ENCODE measurements around the gene CDK4.

Gene CDK4

GRCh38 chr12:57726884-57727757 lies 25.0 kb downstream of the CDK4 start:
- H3K4me3 ChIP-seq (ENCODE audit: control insufficient read depth in 1 of 7, extremely low read depth in 1 of 7, insufficient read depth in 4 of 7, low read depth in 2 of 7, low read length in 6 of 7), result no peak overlapping the region
- no peaks in the 10 kb centered on the region for H3K27me3 ChIP-seq (replicated peaks in 2 of 5; ENCODE audit: control insufficient read depth in 4 of 5, insufficient read depth in 5 of 5, low read length in 4 of 5)
- ChIA-PET POLR2A (no interaction called here), CTCF (interaction anchor here (1.5 to 2.7 kb wide), 3 partner anchors 12 to 28 kb away, joined by 4 to 11 read pairs (median 10); partner anchors contain the start of gene AGAP2)
- no peaks in the 10 kb centered on the region for H3K9me3 ChIP-seq (ENCODE audit: control extremely low read depth in 1 of 5, control insufficient read depth in 4 of 5, insufficient read depth in 2 of 5, low read depth in 1 of 5, low read length in 4 of 5)
- H3K27ac ChIP-seq (ENCODE audit: insufficient read depth in 1 of 2, low read depth in 1 of 2, low read length in 2 of 2, poor library complexity in 1 of 2, severe bottlenecking in 2 of 2), result no peak overlapping the region
- H3K36me3 ChIP-seq (ENCODE audit: control insufficient read depth in 4 of 4, insufficient read depth in 4 of 4, low read length in 3 of 4), result peaks cover 4 to 82% (median 51%) of the 10 kb centered on the region in 4 experiments
- peaks cover 0 to 2% (median 0%) of the 10 kb centered on the region in 4 experiments for H3K4me1 ChIP-seq (ENCODE audit: control extremely low read depth in 1 of 4, control insufficient read depth in 4 of 4, insufficient read depth in 4 of 4, low read length in 3 of 4)
- no peak for DNase-seq
- WGBS (ENCODE audit: insufficient coverage), result 98% methylated on average over 61 of the region's 76 CpGs

- Histone ChIP-seq H3K27ac (ENCODE audit: insufficient read depth in 1 of 2, low read depth in 1 of 2, low read length in 2 of 2, poor library complexity in 1 of 2, severe bottlenecking in 2 of 2) (no peak overlapping the region), H3K4me1 (ENCODE audit: control extremely low read depth in 1 of 4, control insufficient read depth in 4 of 4, insufficient read depth in 4 of 4, low read length in 3 of 4) (peaks cover 0 to 2% (median 0%) of the 10 kb centered on the region in 4 experiments), H3K36me3 (ENCODE audit: control insufficient read depth in 4 of 4, insufficient read depth in 4 of 4, low read length in 3 of 4) (peaks cover 9 to 82% (median 51%) of the 10 kb centered on the region in 4 experiments), H3K4me3 (ENCODE audit: control insufficient read depth in 1 of 7, extremely low read depth in 1 of 7, insufficient read depth in 4 of 7, low read depth in 2 of 7, low read length in 6 of 7) (peak overlapping the region in 1 of 7 experiments; percentile 43), H3K9me3 (ENCODE audit: control extremely low read depth in 1 of 5, control insufficient read depth in 4 of 5, insufficient read depth in 2 of 5, low read depth in 1 of 5, low read length in 4 of 5) (no peaks in the 10 kb centered on the region), H3K27me3 (replicated peaks in 2 of 5; ENCODE audit: control insufficient read depth in 4 of 5, insufficient read depth in 5 of 5, low read length in 4 of 5) (no peaks in the 10 kb centered on the region)
- DNase-seq, result peak; percentile 22 to 65 (median 62)
- WGBS (ENCODE audit: insufficient coverage), result 93% methylated on average over 50 of the region's 79 CpGs
- POLR2A ChIA-PET, result no interaction called here
- CTCF ChIA-PET, result interaction anchor here (1.0 to 2.7 kb wide), 3 partner anchors 13 to 145 kb away, joined by 3 to 11 read pairs (median 10); partner anchors contain the start of gene AGAP2
Observed at GRCh38 chr12:57726151-57726883, 25.8 kb downstream of the CDK4 start.

- WGBS (ENCODE audit: insufficient coverage), result 92% methylated on average over 8 of the region's 10 CpGs
- peaks cover 0 to 2% (median 0%) of the 10 kb centered on the region in 4 experiments for H3K4me1 ChIP-seq (ENCODE audit: control extremely low read depth in 1 of 4, control insufficient read depth in 4 of 4, insufficient read depth in 4 of 4, low read length in 3 of 4)
- H3K4me3 ChIP-seq (ENCODE audit: control insufficient read depth in 1 of 7, extremely low read depth in 1 of 7, insufficient read depth in 4 of 7, low read depth in 2 of 7, low read length in 6 of 7), result no peak overlapping the region
- POLR2A ChIA-PET, result no interaction called here
- CTCF ChIA-PET, result interaction anchor here (1.0 to 2.7 kb wide), 3 partner anchors 13 to 145 kb away, joined by 3 to 11 read pairs (median 10); partner anchors contain the start of gene AGAP2
- H3K27me3 ChIP-seq (replicated peaks in 2 of 5; ENCODE audit: control insufficient read depth in 4 of 5, insufficient read depth in 5 of 5, low read length in 4 of 5), result no peaks in the 10 kb centered on the region
- no peak overlapping the region for H3K27ac ChIP-seq (ENCODE audit: insufficient read depth in 1 of 2, low read depth in 1 of 2, low read length in 2 of 2, poor library complexity in 1 of 2, severe bottlenecking in 2 of 2)
- H3K9me3 ChIP-seq (ENCODE audit: control extremely low read depth in 1 of 5, control insufficient read depth in 4 of 5, insufficient read depth in 2 of 5, low read depth in 1 of 5, low read length in 4 of 5), result no peaks in the 10 kb centered on the region
- peaks cover 13 to 82% (median 49%) of the 10 kb centered on the region in 4 experiments for H3K36me3 ChIP-seq (ENCODE audit: control insufficient read depth in 4 of 4, insufficient read depth in 4 of 4, low read length in 3 of 4)
- DNase-seq, result no peak
Observed at GRCh38 chr12:57725851-57726150, 26.3 kb downstream of the CDK4 start.

GRCh38 chr12:57724936-57725740 lies 27.0 kb downstream of the CDK4 start:
- CTCF ChIA-PET, result interaction anchor here (0.8 to 2.7 kb wide), 7 partner anchors 8 to 32 kb away, joined by 3 to 11 read pairs (median 3); partner anchors contain the start of gene AGAP2
- peaks cover 10 to 82% (median 48%) of the 10 kb centered on the region in 4 experiments for H3K36me3 ChIP-seq (ENCODE audit: control insufficient read depth in 4 of 4, insufficient read depth in 4 of 4, low read length in 3 of 4)
- H3K4me3 ChIP-seq (ENCODE audit: control insufficient read depth in 1 of 7, extremely low read depth in 1 of 7, insufficient read depth in 4 of 7, low read depth in 2 of 7, low read length in 6 of 7), result no peak overlapping the region
- 100% methylated on average over 2 of the region's 11 CpGs for WGBS (ENCODE audit: insufficient coverage)
- H3K27me3 ChIP-seq (replicated peaks in 2 of 5; ENCODE audit: control insufficient read depth in 4 of 5, insufficient read depth in 5 of 5, low read length in 4 of 5), result no peaks in the 10 kb centered on the region
- no peak for DNase-seq
- H3K27ac ChIP-seq (ENCODE audit: insufficient read depth in 1 of 2, low read depth in 1 of 2, low read length in 2 of 2, poor library complexity in 1 of 2, severe bottlenecking in 2 of 2), result no peak overlapping the region
- POLR2A ChIA-PET, result no interaction called here
- peaks cover 0 to 2% (median 0%) of the 10 kb centered on the region in 4 experiments for H3K4me1 ChIP-seq (ENCODE audit: control extremely low read depth in 1 of 4, control insufficient read depth in 4 of 4, insufficient read depth in 4 of 4, low read length in 3 of 4)
- H3K9me3 ChIP-seq (ENCODE audit: control extremely low read depth in 1 of 5, control insufficient read depth in 4 of 5, insufficient read depth in 2 of 5, low read depth in 1 of 5, low read length in 4 of 5), result no peaks in the 10 kb centered on the region

GRCh38 chr12:57724003-57724935 lies 27.8 kb downstream of the CDK4 start:
- Histone ChIP-seq H3K36me3 (ENCODE audit: control insufficient read depth in 4 of 4, insufficient read depth in 4 of 4, low read length in 3 of 4) (peaks cover 9 to 82% (median 48%) of the 10 kb centered on the region in 4 experiments), H3K4me1 (ENCODE audit: control extremely low read depth in 1 of 4, control insufficient read depth in 4 of 4, insufficient read depth in 4 of 4, low read length in 3 of 4) (peaks cover 0 to 2% (median 0%) of the 10 kb centered on the region in 4 experiments), H3K27ac (ENCODE audit: insufficient read depth in 1 of 2, low read depth in 1 of 2, low read length in 2 of 2, poor library complexity in 1 of 2, severe bottlenecking in 2 of 2) (no peak overlapping the region), H3K4me3 (ENCODE audit: control insufficient read depth in 1 of 7, extremely low read depth in 1 of 7, insufficient read depth in 4 of 7, low read depth in 2 of 7, low read length in 6 of 7) (no peak overlapping the region), H3K27me3 (replicated peaks in 2 of 5; ENCODE audit: control insufficient read depth in 4 of 5, insufficient read depth in 5 of 5, low read length in 4 of 5) (no peaks in the 10 kb centered on the region), H3K9me3 (ENCODE audit: control extremely low read depth in 1 of 5, control insufficient read depth in 4 of 5, insufficient read depth in 2 of 5, low read depth in 1 of 5, low read length in 4 of 5) (no peaks in the 10 kb centered on the region)
- POLR2A ChIA-PET, result no interaction called here
- CTCF ChIA-PET, result interaction anchor here (0.8 to 1.3 kb wide), 5 partner anchors 9 to 31 kb away, joined by 3 to 4 read pairs (median 3); no protein-coding TSS in a partner anchor
- no peak for DNase-seq
- WGBS (ENCODE audit: insufficient coverage), result 97% methylated on average over 12 of the region's 12 CpGs

GRCh38 chr12:57723630-57723962 lies 28.5 kb downstream of the CDK4 start:
- H3K4me3 ChIP-seq (ENCODE audit: control insufficient read depth in 1 of 7, extremely low read depth in 1 of 7, insufficient read depth in 4 of 7, low read depth in 2 of 7, low read length in 6 of 7), result no peak overlapping the region
- POLR2A ChIA-PET, result no interaction called here
- no CpG with 5 or more reads among the region's 2 CpGs for WGBS (ENCODE audit: insufficient coverage)
- no peaks in the 10 kb centered on the region for H3K27me3 ChIP-seq (replicated peaks in 2 of 5; ENCODE audit: control insufficient read depth in 4 of 5, insufficient read depth in 5 of 5, low read length in 4 of 5)
- no peaks in the 10 kb centered on the region for H3K9me3 ChIP-seq (ENCODE audit: control extremely low read depth in 1 of 5, control insufficient read depth in 4 of 5, insufficient read depth in 2 of 5, low read depth in 1 of 5, low read length in 4 of 5)
- CTCF ChIA-PET, result interaction anchor here (1.0 to 1.3 kb wide), 6 partner anchors 9 to 142 kb away, joined by 3 to 4 read pairs (median 4); no protein-coding TSS in a partner anchor
- DNase-seq, result no peak
- H3K27ac ChIP-seq (ENCODE audit: insufficient read depth in 1 of 2, low read depth in 1 of 2, low read length in 2 of 2, poor library complexity in 1 of 2, severe bottlenecking in 2 of 2), result no peak overlapping the region
- peaks cover 0 to 2% (median 0%) of the 10 kb centered on the region in 4 experiments for H3K4me1 ChIP-seq (ENCODE audit: control extremely low read depth in 1 of 4, control insufficient read depth in 4 of 4, insufficient read depth in 4 of 4, low read length in 3 of 4)
- H3K36me3 ChIP-seq (ENCODE audit: control insufficient read depth in 4 of 4, insufficient read depth in 4 of 4, low read length in 3 of 4), result peaks cover 12 to 85% (median 51%) of the 10 kb centered on the region in 4 experiments
